NT2/D1 (cell line): ENCODE data around the gene TAF15.

Experiments used
- SUZ12 ChIP-seq: IDR thresholded peaks from 2 replicates; pipeline ENCODE4 v1.6.1; 2011; ENCODE audit not compliant: insufficient read length, insufficient read depth; ENCODE audit errors: extremely low read depth
- YY1 ChIP-seq: IDR thresholded peaks from 2 replicates; pipeline ENCODE4 v1.6.1; 2011; ENCODE audit not compliant: insufficient read length, insufficient read depth
- ZNF274 ChIP-seq: IDR thresholded peaks from 2 replicates; pipeline ENCODE4 v1.6.1; 2011; ENCODE audit warnings: mild to moderate bottlenecking, low read depth, low read length

DNA sequence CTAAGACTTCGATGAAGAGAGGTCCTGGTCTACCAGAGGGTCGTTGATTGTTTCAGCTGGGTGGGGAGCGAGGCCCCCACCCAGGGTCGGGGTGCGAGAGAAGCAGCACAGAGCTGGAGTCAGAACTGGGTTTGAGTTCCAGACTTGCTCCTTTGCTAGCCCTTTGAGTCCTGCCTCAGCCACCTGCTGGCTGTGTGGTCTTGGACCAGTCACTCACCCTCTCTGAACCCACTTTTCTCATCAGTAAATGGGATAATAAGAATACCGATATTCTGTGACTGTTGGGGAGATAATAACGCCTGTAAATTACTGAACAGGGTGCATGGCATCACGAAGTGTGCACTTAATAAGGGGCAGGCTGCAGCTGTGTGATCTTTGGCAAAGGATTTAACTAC, 13.4 kb upstream of the TAF15 start:
- no peak for TF ChIP-seq ZNF274
- TF ChIP-seq YY1, result no peak
- TF ChIP-seq SUZ12, result no peak
